Prostate gland (tissue), 2 donors: ENCODE data around the gene CSNK1D.

ENCODE experiments used
- POLR2A ChIP-seq: fragments of 450-650 bp; IDR thresholded peaks from one replicate; pipeline ENCODE4 v1.6.1; 2016; ENCODE audit warnings: antibody characterized with exemption, mild to moderate bottlenecking
- POLR2AphosphoS5 ChIP-seq: sonication (generic); formaldehyde crosslinking; IDR thresholded peaks from one replicate; pipeline ENCODE4 v1.6.1; 2017; ENCODE audit warnings: antibody characterized with exemption
- TF ChIP-seq, protein P1 (sequence below), 4 experiments: fragments of 200-600 bp in 2 of 4; fragments of 450-650 bp in 2 of 4; sonication (generic) in 2 of 4; IDR thresholded peaks; 1 replicate in 3 of 4; 2 replicates in 1 of 4; pipeline ENCODE4 v1.5.1; 2016 to 2019; ENCODE audit warnings: antibody characterized with exemption in 4 of 4, mild to moderate bottlenecking in 2 of 4, moderate library complexity in 2 of 4

DNA sequence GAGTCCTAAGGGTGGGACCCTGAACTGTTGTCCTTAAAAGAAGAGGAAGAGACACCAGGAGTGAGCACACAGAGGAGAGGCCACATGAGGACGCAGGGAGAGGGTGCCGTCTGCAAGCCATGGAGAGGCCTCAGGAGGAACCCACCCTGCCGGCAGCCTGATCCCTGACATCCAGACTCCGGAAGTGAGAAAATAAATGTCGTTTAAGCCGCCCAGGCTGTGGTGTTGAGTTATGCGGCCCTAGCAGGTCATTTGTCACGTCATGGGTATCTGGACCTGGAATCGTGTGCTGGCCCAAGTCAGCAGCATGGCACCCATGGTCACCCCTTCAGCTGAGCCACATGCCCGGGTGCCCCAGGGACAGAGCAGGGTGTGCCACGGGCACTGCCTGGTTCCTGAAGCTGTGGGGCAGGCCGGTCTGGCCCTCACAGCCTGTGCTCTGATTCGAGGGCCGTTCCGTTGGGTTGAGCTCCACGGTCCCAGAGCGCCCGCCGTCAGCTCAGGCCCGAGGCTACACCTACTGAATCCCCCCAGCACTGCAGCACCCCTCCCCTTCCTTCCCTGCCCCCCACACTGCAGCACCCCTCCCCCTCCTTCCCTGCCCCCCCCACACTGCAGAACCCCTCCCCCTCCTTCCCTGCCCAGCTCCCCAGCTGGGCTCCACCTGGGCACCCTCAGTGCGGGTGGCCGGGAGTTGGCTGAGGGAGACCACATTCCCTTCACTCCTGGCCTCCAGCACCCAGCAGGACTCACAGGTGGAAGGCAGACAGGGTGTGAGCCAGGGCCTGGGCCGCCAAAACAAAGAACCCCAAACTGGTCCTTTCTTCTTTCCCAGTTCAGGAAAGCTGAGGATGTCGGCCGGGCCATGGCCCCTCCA, 58.2 kb downstream of the CSNK1D start:
- TF ChIP-seq, protein P1, sequence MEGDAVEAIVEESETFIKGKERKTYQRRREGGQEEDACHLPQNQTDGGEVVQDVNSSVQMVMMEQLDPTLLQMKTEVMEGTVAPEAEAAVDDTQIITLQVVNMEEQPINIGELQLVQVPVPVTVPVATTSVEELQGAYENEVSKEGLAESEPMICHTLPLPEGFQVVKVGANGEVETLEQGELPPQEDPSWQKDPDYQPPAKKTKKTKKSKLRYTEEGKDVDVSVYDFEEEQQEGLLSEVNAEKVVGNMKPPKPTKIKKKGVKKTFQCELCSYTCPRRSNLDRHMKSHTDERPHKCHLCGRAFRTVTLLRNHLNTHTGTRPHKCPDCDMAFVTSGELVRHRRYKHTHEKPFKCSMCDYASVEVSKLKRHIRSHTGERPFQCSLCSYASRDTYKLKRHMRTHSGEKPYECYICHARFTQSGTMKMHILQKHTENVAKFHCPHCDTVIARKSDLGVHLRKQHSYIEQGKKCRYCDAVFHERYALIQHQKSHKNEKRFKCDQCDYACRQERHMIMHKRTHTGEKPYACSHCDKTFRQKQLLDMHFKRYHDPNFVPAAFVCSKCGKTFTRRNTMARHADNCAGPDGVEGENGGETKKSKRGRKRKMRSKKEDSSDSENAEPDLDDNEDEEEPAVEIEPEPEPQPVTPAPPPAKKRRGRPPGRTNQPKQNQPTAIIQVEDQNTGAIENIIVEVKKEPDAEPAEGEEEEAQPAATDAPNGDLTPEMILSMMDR (IDR thresholded peaks at IDR 0.05) = no peak
- TF ChIP-seq POLR2AphosphoS5 (no peak), POLR2A (no peak)
